Neural cell (in vitro differentiated cells): Measurements from ENCODE around the gene SIX1. TPM values are rescaled to one million over a fixed set of nuclear protein-coding genes. Genes with fewer than 3 reads are reported as not detected.

Source experiments
- H2AFZ ChIP-seq: fragments of 200-600, 300-800 bp; sonication (generic), shearing (Covaris generic); 2 replicates; pipeline ENCODE4 v1.6.0; 2014; ENCODE audit warnings: low read depth, mild to moderate bottlenecking, antibody characterized with exemption, low read length, moderate library complexity
- H3F3A ChIP-seq: fragments of 200-600 bp; shearing (Covaris generic); 2 replicates; pipeline ENCODE4 v1.6.1; 2016; ENCODE audit warnings: mild to moderate bottlenecking, moderate library complexity, mixed read lengths, antibody characterized with exemption, low read length; ENCODE audit not compliant: insufficient read depth, poor library complexity, severe bottlenecking
- H3K27ac ChIP-seq: fragments of 200-600, 300-800 bp; sonication (generic), shearing (Covaris generic); 2 replicates; pipeline ENCODE4 v1.5.1; 2014; ENCODE audit warnings: mild to moderate bottlenecking, low read length, moderate library complexity
- H3K27me3 ChIP-seq: fragments of 300-800, 200-600 bp; sonication (generic), shearing (Covaris generic); 2 replicates; pipeline ENCODE4 v1.6.0; 2014; ENCODE audit warnings: mild to moderate bottlenecking, low read depth, low read length, moderate library complexity; ENCODE audit not compliant: insufficient read depth
- H3K36me3 ChIP-seq: fragments of 300-800, 200-600 bp; sonication (generic), shearing (Covaris generic); 2 replicates; pipeline ENCODE4 v1.5.1; 2014; ENCODE audit warnings: mild to moderate bottlenecking, antibody characterized with exemption, low read length, moderate library complexity; ENCODE audit not compliant: insufficient read depth
- H3K4me2 ChIP-seq: fragments of 300-800, 200-600 bp; sonication (generic), shearing (Covaris generic); 2 replicates; pipeline ENCODE4 v1.6.0; 2014; ENCODE audit warnings: mild to moderate bottlenecking, low read length
- H3K4me3 ChIP-seq: fragments of 300-800, 200-600 bp; sonication (generic), shearing (Covaris generic); 2 replicates; pipeline ENCODE4 v1.5.1; 2014; ENCODE audit warnings: mild to moderate bottlenecking, low read length, moderate library complexity
- H3K79me2 ChIP-seq: fragments of 200-600 bp; shearing (Covaris generic); replicated peaks from 2 replicates; pipeline ENCODE4 v1.6.0; 2014; ENCODE audit warnings: mild to moderate bottlenecking, low read length, moderate library complexity; ENCODE audit not compliant: insufficient read depth
- H3K9ac ChIP-seq: fragments of 300-800, 200-600 bp; sonication (generic), shearing (Covaris generic); 2 replicates; pipeline ENCODE4 v1.6.1; 2016; ENCODE audit warnings: mild to moderate bottlenecking, low read length, mixed read lengths
- H3K9me2 ChIP-seq: fragments of 200-600 bp; shearing (Covaris generic); 2 replicates; pipeline ENCODE4 v1.6.1; 2016; ENCODE audit warnings: mild to moderate bottlenecking, low read length, mixed read lengths; ENCODE audit not compliant: insufficient read depth
- H3K9me3 ChIP-seq: fragments of 200-600, 300-800 bp; sonication (generic), shearing (Covaris generic); 2 replicates; pipeline ENCODE4 v1.6.1; 2016; ENCODE audit warnings: mild to moderate bottlenecking, mixed run types, low read length, moderate library complexity, mixed read lengths
- H4K20me1 ChIP-seq: fragments of 200-600 bp; shearing (Covaris generic); 2 replicates; pipeline ENCODE4 v1.6.1; 2016; ENCODE audit warnings: mild to moderate bottlenecking, mixed run types; ENCODE audit not compliant: insufficient read depth
- CTCF ChIP-seq: fragments of 450-650 bp; IDR thresholded peaks from 2 replicates; pipeline ENCODE4 v1.5.1; 2014; ENCODE audit warnings: antibody characterized with exemption, mild to moderate bottlenecking, moderate library complexity; ENCODE audit not compliant: poor library complexity, severe bottlenecking
- EP300 ChIP-seq: fragments of 450-650 bp; conservative IDR thresholded peaks from 2 replicates; pipeline ENCODE4 v1.6.1; 2014; ENCODE audit warnings: antibody characterized with exemption, mild to moderate bottlenecking, moderate library complexity; ENCODE audit not compliant: poor library complexity, severe bottlenecking
- EZH2 ChIP-seq: fragments of 200-600, 300-800 bp; shearing (Covaris generic), sonication (generic); IDR thresholded peaks from 2 replicates; pipeline ENCODE4 v1.6.1; 2014; ENCODE audit warnings: antibody characterized with exemption, low read length, borderline replicate concordance, mild to moderate bottlenecking; ENCODE audit not compliant: insufficient read depth, poor library complexity, severe bottlenecking
- MXI1 ChIP-seq: fragments of 450-650 bp; conservative IDR thresholded peaks from 2 replicates; pipeline ENCODE4 v1.6.1; 2014; ENCODE audit warnings: antibody characterized with exemption, mild to moderate bottlenecking; ENCODE audit not compliant: poor library complexity, severe bottlenecking
- POLR2AphosphoS5 ChIP-seq: IDR thresholded peaks from 2 replicates; pipeline ENCODE4 v1.6.1; 2012
- RAD21 ChIP-seq: fragments of 450-650 bp; conservative IDR thresholded peaks from 2 replicates; pipeline ENCODE4 v1.6.1; 2014; ENCODE audit warnings: antibody characterized with exemption, mild to moderate bottlenecking, moderate library complexity
- REST ChIP-seq: IDR thresholded peaks from 2 replicates; pipeline ENCODE4 v1.6.1; 2012; ENCODE audit warnings: borderline replicate concordance
- SMC3 ChIP-seq: fragments of 450-650 bp; conservative IDR thresholded peaks from 2 replicates; pipeline ENCODE4 v1.6.1; 2014; ENCODE audit warnings: antibody characterized with exemption, mild to moderate bottlenecking, moderate library complexity; ENCODE audit not compliant: poor library complexity
- TAF1 ChIP-seq: IDR thresholded peaks from 2 replicates; pipeline ENCODE4 v1.6.1; 2012; ENCODE audit warnings: low read depth
- polyA plus RNA-seq: library from polyadenylated mRNA; depleted of rRNA; stranded (reverse); fragments of >200 nt; gene quantifications from 2 replicates; pipeline ENCODE4 v1.2.3, GENCODE V29; 2014

SIX1 gene
- polyA plus RNA-seq, 1 donor from 2014 or later: not detected

- Histone ChIP-seq H3K36me3 (no peaks in the 10 kb centered on the region), H3K9me3 (no peaks in the 10 kb centered on the region), H3K27ac (no peak overlapping the region), H3K4me3 (no peak overlapping the region), H3K9ac (no peak overlapping the region), H4K20me1 (no peaks in the 10 kb centered on the region), H2AFZ (no peak overlapping the region), H3K27me3 (peaks cover 67% of the 10 kb centered on the region), H3K4me2 (no peak overlapping the region), H3K79me2 (no peaks in the 10 kb centered on the region), H3F3A (no peaks in the 10 kb centered on the region), H3K9me2 (no peaks in the 10 kb centered on the region)
- TF ChIP-seq CTCF: no peak
- no peak for TF ChIP-seq TAF1
- TF ChIP-seq SMC3: no peak
- no peak for TF ChIP-seq RAD21
- no peak for TF ChIP-seq POLR2AphosphoS5
- no peak for TF ChIP-seq MXI1
- TF ChIP-seq EZH2: no peak
- no peak for TF ChIP-seq EP300
- TF ChIP-seq REST: no peak
These were observed 12.3 kb downstream of the SIX1 start for GRCh38 chr14:60636879-60637478.

GRCh38 chr14:60634153-60634552 is 15.1 kb downstream of the SIX1 start:
- Histone ChIP-seq H3K9ac (no peak overlapping the region), H4K20me1 (no peaks in the 10 kb centered on the region), H3K27me3 (peaks cover 41% of the 10 kb centered on the region), H3K9me3 (no peaks in the 10 kb centered on the region), H3F3A (no peaks in the 10 kb centered on the region), H3K79me2 (no peaks in the 10 kb centered on the region), H3K4me2 (no peak overlapping the region), H3K4me3 (no peak overlapping the region), H3K9me2 (no peaks in the 10 kb centered on the region), H3K36me3 (no peaks in the 10 kb centered on the region), H3K27ac (no peak overlapping the region), H2AFZ (no peak overlapping the region)
- TF ChIP-seq REST (no peak), SMC3 (no peak), TAF1 (no peak), CTCF (no peak), MXI1 (no peak), POLR2AphosphoS5 (no peak), EZH2 (no peak), EP300 (no peak)
